ENCODE measurements around the gene RPL27. TPM values are rescaled to one million over a fixed set of nuclear protein-coding genes. Genes with fewer than 3 reads are reported as not detected.

RPL27 gene
- total RNA-seq, 1 donor from 2014 or later, result 851 TPM

DNA sequence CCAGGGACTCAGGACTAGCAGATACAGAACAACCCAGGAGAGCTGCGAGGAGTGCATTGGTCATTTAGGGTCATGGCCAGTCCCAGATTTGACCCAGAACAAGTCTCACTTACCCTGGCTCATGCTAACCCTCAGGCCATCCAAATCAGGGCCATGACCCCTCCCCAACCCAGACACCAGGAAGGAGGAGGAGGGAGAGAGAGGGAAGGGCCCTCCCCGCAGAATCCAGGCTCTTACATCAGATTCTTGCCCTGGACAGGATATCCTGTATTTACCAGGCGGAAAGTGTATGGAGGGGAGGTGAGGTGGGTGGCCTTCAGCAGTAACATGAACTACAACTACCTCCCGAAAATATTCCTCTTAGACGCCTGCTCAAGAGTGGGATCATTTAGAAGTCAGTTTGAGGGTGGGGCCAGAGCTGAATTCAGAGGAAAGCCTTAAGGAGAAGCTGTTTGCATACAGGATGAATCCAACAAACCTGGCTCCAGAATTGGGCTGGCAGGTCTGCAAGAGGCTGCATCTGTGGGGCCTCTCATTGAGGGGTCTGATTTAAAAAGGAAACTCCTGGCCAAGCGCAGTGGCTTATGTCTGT is 21.9 kb downstream of the RPL27 start:
- intact Hi-C loops (cut with micrococcal nuclease), result loop anchor here (1.0 kb wide), 1 partner anchor 14 kb away; the partner anchor contains the start of gene IFI35

DNA sequence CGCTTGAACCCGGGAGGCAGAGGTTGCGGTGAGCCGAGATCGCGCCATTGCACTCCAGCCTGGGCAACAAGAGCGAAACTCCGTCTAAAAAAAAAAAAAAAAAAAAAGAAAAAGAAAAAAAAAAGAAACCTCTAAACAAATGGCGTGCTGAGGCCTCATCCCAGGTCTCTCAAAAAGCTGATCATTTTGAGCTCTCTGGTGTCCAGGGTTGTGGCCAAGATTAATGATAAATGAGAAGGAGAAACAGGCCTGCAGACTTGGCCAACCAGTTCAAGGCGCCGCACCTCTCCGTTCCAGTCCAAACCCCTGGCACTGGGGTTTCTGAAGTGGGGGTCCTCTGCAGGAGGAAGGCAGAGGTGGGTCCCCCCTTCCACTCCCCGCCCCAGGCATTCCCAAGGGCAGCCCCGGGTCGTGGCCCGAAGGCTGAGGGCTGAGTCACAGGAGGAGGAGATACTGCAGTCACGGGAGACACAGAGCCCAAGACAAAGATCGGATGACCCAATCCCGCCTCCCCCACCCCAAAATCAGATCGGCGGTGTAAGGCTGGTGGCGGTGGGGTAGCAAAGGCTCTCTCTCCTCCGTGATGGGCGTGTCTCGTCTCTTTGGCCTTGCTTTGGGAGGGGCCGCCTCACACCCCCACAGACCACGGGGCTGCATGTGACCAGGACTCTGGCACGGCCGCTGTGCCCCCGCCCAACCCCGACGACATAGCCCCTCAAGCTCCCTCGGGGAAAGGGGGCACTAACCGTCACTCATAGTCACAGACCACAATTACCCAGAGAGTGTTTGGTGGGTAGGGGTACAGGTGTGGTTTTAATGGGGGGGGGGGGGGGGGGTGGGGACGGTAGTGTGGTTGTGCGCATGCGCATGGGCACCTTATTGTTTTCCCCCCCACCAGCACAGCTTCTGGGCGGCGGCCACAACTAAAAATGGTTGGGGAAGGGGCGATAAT is 22.8 kb downstream of the RPL27 start:
- intact Hi-C loops (cut with micrococcal nuclease), result loop anchor here (1.0 kb wide), 1 partner anchor 15 kb away; the partner anchor contains the start of gene IFI35

DNA sequence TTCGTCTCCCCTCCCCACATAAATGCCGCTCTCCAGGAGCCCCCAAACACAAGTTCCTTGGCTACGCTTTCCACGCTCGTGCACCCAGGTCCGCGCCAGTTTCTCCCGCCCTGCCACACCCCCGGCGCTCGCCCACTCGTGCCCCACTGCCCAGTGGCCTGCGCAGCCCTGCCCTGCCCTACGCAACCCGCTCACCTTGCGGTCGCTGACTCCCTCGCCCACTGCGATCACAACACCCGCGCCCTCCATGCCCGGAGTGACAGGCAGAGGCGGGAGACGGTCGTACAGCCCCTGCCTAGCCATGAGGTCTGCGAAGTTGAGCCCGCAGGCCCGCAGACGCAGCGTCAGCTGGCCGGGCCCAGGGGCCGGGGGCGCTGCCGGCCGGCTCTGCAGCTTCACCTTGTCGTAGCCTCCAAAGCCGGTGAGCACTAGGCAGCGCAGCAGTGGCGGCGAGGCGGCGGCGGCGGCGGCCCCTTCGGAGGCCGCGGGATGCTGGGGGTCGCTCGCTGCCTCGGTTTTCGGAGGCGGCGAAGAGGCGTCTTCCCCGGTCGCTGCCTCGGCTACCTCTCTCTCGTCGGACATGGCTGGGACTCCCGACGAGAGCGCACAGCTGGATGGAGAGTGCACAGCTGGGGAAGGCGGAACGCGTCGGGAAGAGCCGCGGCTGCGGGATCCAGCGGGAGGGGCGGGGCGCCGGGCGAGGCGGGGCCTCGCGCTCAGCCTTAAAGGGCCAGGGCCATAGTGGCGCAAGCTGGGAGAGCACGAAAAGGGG is 23.7 kb downstream of the RPL27 start, which contains the start of gene VAT1:
Gene VAT1 (minus strand): TSS at position 645 of the 772 bp plus-strand sequence. CDS start 63 bp downstream, at position 582.
- intact Hi-C loops (cut with micrococcal nuclease), result no loop called here

DNA sequence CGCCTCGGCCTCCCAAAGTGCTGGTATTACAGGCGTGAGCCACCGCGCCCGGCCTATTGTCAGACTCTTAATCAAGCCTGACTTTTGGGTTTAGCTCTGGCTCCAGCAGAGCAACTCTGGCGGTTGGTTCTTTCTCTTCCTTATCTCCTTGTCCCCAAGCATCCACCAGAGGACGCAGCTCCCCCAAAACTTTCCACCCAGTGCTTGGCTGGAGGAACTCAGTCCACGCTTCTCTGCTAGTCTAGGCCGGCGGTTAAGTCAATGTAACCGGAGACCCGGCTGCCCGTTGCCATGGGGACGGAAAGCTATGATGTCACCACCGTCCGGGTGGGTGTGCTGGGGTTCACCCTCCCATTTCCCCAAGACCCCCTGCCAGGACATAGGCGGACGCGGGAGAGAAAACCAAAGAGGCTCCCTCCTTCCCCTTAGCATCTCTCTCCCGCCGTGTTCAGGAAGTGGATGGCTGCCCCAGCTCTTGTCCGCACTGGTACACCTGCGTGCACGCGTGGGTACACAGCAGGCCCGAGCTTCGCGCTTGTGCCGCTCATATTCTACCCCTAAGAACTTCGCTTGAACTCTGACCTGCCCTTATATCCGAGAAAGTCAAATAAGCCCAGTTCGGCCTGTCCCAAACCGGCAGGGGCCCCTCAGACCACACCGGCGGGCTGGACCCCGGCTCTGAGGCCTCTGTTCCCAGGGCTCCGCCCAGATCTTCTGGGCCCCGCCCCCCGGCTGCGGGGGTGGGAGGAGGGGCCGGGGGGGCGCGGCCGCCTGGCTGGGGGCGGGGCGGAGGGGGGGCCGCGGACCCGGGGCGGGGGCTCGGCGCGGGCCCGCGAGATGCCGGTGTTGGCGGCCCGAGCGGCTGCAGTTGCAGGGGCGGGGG is 26.4 kb downstream of the RPL27 start, which contains the start of gene RND2:
Gene RND2 (plus strand): TSS at position 825 of the 883 bp plus-strand sequence. CDS start 117 bp downstream, outside the sequence.
- intact Hi-C loops (cut with micrococcal nuclease), result no loop called here

DNA sequence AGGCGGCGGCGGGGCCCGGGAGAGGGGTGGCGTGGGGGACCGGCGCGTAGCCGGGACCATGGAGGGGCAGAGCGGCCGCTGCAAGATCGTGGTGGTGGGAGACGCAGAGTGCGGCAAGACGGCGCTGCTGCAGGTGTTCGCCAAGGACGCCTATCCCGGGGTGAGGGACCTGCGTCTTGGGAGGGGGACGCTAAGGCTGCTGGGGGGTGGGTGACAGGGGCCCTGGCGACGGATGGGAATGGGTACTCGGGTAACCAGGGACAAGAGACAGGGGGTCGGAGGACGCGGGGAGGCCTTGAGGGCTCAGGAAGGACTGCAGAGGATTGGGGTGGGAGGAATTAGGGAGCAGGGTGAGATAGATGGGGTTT is 27.1 kb downstream of the RPL27 start:
- intact Hi-C loops (cut with micrococcal nuclease), result no loop called here

DNA sequence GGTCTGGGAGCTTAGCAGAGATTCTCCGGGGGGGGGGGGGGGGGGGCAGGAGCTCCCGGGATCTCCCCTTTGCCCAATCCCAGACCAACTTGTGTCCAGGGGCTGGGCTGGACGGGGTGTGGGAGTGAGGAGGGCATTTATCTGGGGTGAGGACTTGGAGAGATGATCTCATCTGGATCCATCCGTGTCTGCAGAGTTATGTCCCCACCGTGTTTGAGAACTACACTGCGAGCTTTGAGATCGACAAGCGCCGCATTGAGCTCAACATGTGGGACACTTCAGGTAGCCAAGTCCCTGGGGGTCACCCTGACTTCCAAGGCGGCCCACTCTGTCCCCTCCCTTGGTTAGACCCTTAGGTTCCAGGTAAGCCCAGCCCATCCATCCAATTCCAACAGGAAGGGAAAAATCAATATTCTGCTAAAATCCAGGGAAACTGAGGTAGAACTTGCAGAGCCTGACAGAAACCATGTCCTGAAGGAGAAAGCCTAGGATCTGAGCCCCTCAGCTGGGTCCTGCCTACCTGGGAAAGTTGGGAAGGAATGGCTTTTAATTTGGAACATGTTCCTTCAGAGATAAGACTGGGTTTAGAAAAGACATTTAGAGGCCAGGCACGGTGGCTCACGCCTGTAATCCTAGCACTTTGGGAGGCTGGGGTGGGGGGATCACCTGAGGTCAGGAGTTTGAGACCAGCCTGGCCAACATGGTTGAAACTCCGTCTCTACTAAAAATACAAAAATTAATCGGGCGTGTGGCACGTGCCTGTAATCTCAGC is 27.7 kb downstream of the RPL27 start:
- intact Hi-C loops (cut with micrococcal nuclease), result no loop called here

DNA sequence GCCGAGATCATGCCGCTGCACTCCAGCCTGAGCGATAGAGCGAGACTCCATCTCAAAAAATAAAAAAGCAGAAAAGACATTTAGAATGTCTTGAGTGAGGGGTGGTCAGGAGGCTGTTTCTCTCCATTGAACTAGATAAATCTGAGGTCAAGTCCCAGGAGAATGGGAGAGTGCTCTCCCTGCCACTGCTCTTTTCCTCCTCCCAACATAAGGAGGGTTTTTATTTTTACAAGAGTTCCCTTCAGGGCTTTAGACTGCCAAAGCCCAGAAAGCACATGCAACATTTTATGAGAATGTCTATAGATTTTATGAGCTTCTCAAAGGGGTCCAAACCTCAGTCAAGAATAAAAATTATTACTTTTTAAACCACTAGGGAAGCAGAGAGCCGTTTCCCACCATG is 28.4 kb downstream of the RPL27 start:
- intact Hi-C loops (cut with micrococcal nuclease), result no loop called here

DNA sequence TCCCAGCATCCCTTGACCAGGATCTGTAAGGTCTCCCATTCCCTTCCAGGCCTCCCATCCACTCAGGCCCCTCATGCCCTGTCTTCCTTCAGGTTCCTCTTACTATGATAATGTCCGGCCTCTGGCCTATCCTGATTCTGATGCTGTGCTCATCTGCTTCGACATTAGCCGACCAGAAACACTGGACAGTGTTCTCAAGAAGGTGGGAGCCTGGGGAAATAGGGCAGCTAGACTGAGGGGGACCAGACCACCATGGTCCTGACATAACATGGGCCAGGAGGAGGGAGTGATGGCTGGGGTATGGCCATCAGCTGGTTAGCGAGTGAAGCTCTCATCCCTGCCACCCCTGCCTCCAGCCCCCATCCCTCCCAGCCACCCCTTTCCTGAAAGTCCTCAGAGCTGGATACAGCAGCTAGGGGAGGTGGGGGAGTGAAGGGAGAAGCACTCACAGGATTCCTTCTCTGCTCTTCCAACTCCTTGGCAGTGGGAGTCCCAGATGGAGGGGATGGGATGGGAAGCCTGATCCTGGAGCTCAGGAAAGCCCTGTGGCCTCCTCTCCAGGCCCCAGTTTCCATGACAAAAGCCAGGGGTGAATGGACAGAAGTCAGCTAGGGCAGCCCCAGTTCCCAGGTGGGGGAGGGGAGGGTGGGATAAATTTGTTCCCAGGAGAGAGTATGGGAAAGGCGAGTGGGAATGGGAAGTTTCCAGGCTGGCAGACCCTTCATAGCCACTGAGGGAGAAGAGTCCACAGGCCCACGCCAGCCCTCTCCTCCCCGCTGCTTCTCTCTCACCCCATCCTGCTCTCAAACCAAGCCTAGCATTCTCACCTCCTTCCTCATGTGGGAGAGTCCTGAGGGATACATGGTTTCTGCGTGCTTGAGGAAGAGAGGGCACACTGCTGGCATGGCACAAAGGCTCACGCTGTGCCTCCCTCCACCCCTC is 29.1 kb downstream of the RPL27 start:
- intact Hi-C loops (cut with micrococcal nuclease), result no loop called here

DNA sequence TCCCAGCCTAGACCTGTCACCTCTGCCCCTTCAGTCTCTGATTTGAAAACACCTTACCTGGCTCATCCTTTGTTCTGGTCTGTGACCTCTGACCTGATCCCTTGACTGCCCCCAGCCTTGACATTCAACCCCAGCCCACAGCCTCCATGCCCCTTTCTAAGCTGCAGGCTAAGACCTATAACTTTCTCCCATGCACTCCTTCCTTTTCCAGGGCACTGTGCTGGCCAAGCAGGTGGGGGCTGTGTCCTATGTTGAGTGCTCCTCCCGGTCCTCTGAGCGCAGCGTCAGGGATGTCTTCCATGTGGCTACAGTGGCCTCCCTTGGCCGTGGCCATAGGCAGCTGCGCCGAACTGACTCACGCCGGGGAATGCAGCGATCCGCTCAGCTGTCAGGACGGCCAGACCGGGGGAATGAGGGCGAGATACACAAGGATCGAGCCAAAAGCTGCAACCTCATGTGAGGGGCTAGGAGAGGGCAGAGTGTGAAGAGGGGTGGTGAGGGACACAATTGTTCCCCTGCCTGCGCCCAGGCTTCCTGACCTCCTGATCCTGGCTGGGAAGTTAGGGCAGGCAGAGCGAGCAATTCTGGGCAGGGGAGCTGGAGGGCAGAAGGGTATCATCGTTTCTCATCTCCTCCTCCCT is 30.1 kb downstream of the RPL27 start:
- intact Hi-C loops (cut with micrococcal nuclease), result no loop called here

DNA sequence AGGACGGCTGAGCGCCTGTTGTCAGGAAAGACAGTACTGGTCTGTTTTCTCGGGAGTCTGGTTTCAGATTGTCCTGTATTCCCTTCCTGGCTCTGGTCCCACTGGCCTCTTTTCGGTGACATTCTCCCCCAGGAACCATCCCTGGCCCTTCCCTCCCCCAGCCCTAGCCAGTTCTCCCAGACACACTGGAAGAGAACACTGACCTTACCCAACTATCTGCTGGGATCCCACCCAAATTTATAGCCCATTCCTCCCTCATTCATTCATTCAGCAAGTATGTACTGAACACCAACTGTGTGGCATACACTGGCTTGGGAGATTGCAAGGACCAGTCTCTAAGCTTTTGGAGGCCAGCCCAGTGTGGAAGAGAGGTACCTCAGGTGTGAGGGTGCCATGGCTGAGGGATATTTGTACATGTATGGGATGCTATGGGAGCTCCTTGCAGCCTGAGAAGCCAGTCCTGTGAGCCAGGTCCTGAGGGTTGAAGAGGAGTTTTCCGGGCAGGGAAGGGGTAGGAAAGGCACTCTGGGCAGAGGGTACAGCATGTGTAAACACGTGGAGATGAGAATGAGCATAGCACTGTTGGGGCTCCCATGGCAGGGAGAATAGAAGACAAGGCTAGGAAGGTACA is 32.0 kb downstream of the RPL27 start:
- intact Hi-C loops (cut with micrococcal nuclease), result no loop called here

DNA sequence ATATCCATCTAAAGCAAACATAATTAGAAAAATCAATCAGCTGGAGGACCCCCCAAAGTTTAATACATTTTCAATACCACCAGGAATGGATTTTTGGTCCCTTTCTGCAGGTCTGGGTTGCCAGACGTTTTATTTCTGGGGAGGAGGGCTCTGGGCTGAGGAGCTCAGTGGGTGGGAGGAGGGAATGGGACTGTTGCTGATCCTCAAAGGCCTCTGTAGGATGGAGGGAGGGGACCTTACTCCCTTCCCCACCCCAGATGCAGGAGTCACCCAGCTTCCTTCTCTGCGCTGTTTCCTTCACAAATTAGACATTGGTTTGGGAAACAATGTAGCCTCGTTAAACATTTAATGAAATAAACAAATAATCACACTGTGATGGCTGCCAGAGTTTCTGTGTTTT is 33.4 kb downstream of the RPL27 start:
- intact Hi-C loops (cut with micrococcal nuclease), result no loop called here

DNA sequence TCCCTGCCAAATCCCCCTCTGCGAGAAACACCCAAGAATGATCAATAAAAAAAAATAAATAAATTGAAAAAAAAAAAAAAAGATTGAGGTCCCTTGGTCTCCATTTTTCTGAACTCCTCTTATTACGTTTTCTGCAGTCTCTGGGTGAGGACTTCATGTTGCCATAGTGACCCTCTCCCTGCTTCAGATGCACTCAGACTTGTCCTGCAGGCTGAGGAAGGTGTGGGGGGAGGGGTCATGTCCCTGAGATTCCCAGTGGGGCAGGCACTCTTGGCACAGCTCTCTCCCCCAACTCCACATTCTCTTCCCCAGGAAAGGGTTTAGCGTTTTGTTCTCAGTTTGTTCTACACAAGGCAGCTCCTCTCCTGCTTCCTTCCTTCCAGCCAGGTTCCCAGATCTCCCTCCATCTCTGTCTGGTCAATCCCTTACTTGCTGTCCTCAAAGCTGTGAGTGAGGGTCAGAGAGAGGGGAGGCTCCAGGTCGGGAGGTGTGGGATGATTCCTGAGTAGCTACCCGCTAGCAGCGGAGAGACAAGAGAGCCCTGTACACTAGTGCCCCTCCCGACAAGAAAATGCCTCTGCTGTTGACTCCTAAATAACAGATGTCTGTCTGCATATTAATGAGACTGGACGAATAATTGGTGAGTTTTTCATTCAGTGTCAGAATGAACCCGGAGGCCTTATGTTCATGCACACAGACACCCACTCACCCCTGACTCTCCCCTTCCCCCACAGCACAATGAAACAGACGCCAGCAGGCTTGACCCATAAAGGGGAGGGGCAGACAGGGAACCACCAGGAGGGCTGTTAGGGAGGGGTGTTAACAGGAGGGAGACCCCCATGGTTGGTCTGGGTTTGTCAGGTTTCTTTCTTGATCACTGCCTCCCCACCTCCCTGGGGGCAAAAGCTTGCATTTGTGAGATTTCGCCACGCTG is 36.0 kb downstream of the RPL27 start:
- intact Hi-C loops (cut with micrococcal nuclease), result no loop called here

DNA sequence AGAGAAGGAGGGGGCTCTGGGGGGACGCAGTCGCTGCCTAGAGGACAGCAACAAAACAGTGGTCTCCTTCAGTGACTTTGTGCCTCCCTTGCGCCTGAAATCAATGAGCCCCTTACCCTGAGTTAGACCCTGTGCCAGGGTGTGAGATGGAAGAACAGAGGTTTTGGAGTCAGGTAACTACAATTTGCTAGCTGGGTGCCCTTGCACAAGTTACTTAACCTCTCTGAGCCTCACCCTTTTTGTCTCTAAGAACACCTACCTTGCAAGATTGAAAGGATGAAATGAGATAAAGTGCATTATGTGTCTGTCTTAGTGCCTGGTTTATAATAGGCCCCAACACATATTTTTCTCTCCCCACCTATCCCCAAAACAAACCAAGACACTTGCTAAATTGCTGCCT is 36.7 kb downstream of the RPL27 start:
- intact Hi-C loops (cut with micrococcal nuclease), result no loop called here

DNA sequence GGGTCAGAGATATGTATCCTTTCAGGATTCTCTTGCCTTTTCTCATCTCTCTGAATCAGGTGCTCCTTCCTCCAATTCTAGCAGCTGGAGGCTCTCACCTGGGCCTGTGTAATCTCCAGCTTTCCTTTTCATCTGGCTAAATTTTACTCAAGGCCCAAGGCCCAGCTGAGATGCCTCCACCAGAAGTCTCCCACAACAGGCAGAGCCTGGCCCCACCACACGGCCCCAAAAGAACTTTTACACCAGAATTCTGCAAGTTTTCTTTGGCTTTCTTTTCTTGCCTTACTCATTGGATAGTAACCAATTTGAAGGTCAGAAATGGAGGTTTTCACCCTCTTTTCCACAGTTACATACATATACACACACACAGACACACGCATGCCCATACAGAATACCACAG is 41.4 kb downstream of the RPL27 start:
- intact Hi-C loops (cut with micrococcal nuclease), result no loop called here

DNA sequence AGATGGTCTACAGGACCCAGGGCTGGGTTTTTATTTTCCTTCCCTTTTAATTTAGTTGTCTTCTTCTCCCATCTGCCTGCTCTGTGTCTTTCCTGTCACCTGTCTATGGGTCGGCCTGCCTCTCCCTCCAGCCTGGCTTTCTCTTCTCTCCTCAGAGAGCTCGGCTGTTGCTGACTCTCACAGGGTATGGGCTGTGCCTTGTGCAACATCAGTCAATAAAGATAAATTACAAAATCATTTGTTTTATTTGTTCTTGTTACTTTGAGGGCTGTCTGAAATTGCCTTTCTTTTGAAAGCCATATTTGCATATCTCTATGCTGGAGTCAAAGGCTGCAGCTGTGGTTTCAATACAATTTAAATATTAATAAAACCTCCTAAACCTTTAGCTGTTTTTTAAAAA is 42.4 kb downstream of the RPL27 start:
- intact Hi-C loops (cut with micrococcal nuclease), result no loop called here

DNA sequence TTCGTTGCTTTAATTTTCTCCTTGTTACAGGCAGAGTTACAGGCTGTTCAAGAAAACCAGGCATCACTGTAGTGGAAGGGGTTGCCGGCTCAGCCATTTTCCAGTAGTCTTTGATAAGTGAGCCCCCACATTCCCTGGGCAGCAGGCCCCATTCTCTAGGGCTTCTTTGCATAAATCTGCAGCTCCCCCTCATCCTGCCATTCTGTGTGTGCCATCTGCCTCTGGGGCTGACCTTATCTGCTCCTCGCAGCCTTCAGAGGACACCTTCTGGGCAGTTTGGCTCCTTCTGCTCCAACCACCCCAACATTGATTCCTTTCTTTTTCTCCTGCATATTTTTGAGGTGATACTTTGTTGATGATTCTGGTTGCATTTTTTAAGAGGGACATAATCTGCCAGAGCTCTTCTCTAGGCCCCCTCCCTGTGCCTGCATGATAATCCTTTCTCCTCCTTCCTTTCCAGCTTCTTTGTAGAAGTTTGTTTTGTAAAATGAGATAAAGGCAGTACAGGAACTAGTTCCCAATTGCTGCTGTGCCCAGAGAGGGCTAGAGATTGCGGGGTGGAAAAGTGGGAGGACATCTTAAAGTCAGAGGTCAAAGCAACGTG is 43.9 kb downstream of the RPL27 start:
- intact Hi-C loops (cut with micrococcal nuclease), result no loop called here

Measured in T-helper 1 cell treated with Interleukin-12 subunit alpha and Interleukin-12 subunit beta and Interleukin-4 antibody, amounts not matched to agents 30 ng/mL and 1 ng/mL, for 36 hours (primary cell).